ENCODE measurements around the gene SYNC. TPM values are rescaled to one million over a fixed set of nuclear protein-coding genes. Genes with fewer than 3 reads are reported as not detected.
"Not testable (repeated sequence)": the region's sequence is repeated elsewhere in the genome, so short reads cannot be mapped to it uniquely, and the experiment has no call there.

The SYNC gene
- total RNA-seq, 1 donor from 2014 or later: 1.3 TPM

DNA sequence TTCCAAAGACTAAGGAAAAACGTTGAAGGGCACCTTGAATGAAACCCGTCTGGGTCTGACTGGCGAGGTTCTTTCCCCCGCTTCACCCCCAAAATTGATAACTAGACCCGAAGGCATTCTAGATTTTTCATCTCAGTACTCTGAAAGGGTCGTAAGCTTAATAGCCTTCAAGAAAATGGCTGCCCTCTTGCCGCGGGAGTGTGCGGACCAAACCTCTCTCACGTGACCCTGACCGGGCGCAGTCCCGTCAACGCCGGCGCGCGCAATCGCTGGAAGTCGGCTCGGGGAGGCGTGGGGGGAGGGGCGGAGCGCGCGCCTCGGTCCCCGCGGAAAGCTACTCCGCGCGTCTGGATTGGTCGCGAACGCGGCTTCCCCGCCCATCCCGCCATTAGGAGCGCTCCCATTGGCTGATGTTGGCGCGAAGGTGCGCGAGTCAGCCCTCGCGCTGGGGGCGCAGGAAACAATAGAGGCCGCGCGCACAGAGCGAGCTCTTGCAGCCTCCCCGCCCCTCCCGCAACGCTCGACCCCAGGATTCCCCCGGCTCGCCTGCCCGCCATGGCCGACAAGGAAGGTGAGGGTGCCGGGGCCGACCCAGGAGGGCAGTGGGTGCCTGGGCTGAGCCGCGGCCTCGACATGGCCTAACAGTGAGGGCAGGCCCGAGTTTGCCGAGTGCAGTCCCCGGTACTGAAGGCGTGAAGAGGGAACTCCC lies 51.7 kb downstream of the SYNC start, which contains the start of gene RBBP4:
TSS of gene RBBP4 (plus strand) at position 457 of the 709 bp plus-strand sequence. CDS start at position 556, 99 bp downstream.
- H3K27ac Mint-ChIP-seq: peak within 1 kb of the TSS; percentile 100
- no peaks in the 10 kb centered on the region for H3K27me3 Mint-ChIP-seq
- TF ChIP-seq, protein P1, sequence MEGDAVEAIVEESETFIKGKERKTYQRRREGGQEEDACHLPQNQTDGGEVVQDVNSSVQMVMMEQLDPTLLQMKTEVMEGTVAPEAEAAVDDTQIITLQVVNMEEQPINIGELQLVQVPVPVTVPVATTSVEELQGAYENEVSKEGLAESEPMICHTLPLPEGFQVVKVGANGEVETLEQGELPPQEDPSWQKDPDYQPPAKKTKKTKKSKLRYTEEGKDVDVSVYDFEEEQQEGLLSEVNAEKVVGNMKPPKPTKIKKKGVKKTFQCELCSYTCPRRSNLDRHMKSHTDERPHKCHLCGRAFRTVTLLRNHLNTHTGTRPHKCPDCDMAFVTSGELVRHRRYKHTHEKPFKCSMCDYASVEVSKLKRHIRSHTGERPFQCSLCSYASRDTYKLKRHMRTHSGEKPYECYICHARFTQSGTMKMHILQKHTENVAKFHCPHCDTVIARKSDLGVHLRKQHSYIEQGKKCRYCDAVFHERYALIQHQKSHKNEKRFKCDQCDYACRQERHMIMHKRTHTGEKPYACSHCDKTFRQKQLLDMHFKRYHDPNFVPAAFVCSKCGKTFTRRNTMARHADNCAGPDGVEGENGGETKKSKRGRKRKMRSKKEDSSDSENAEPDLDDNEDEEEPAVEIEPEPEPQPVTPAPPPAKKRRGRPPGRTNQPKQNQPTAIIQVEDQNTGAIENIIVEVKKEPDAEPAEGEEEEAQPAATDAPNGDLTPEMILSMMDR (conservative IDR thresholded peaks at IDR 0.05): no peak
- H3K9me3 Mint-ChIP-seq: no peaks in the 10 kb centered on the region
- DNase-seq (ENCODE audit: extremely low spot score, unreplicated experiment): peak; percentile 100
- H3K4me3 Mint-ChIP-seq: peak within 1 kb of the TSS; percentile 94
- H3K4me1 Mint-ChIP-seq (ENCODE audit: unreplicated experiment): peaks cover 33% of the 10 kb centered on the region
- peaks cover 30% of the 10 kb centered on the region for H3K36me3 Mint-ChIP-seq

DNA sequence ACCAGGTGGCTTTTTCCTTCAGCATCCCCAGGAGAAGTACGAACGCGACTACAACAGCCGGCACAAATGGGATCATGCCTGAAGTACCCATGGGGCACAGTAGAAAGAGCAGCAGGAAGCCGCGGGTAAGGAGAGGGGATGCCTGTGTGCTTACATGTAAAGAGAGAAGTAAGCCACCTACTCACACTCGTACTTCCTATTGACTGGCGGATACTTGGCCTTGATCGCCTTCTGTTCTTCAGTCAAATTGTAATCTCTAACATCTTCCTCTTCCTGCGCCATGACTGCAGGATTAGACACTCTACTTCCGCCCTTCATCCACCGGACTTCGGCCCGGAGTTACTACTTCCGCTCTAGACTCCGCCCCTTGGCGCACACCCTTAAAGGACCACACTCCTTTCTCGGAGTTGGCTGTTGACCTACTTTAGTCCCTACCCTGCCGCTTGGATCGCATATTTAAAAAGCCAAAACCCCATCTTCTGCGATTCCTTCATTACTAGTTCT lies 52.3 kb downstream of the SYNC start, which contains the start of gene ZBTB8OS:
TSS of gene ZBTB8OS (minus strand) at position 303 of the 504 bp plus-strand sequence. CDS start at position 282, 21 bp downstream.
- TF ChIP-seq, protein P1 (conservative IDR thresholded peaks at IDR 0.05): no peak
- Mint-ChIP-seq H3K4me1 (ENCODE audit: unreplicated experiment) (peaks cover 27% of the 10 kb centered on the region), H3K9me3 (no peaks in the 10 kb centered on the region), H3K36me3 (peaks cover 26% of the 10 kb centered on the region), H3K4me3 (peak within 1 kb of the TSS; percentile 94), H3K27ac (peak within 1 kb of the TSS; percentile 100), H3K27me3 (no peaks in the 10 kb centered on the region)
- DNase-seq (ENCODE audit: extremely low spot score, unreplicated experiment): peak; percentile 81

DNA sequence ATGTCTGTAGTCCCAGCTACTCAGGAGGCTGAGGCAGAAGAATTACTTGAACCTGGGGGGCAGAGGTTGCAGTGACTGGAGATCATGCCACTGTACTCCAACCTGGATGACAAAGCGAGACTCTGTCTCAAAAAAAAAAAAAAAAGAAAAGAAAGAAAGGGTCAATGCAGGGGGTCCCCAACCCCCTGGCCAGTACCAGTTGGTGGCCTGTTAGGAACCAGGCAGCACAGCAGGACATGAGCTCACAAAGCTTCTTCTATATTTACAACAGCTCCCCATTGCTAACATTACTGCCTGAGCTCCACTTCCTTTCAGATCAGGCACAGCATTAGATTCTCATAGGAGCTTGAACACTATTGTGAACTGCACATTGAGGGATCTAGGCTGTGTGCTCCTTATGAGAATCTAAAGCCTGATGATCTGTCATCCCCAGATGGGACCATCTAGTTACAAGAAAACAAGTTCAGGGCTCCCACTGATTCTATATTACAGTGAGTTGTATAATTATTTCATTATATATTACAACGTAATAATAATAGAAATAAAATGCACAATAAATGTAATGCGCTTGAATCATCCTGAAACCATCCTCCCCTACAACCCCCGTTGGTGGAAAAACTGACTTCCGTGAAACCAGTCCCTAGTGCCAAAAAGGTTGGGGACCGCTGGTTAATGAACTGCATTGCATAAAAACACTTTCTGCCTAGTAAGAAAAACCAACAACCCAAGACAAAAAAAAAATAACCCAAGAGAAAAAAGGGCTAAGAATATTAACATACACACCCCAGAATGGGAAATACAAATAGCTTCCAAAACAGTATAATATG lies 55.0 kb downstream of the SYNC start:
- Mint-ChIP-seq H3K27ac (no peak overlapping the region), H3K9me3 (no peaks in the 10 kb centered on the region), H3K27me3 (no peaks in the 10 kb centered on the region), H3K36me3 (peaks cover 14% of the 10 kb centered on the region), H3K4me1 (ENCODE audit: unreplicated experiment) (peaks cover 20% of the 10 kb centered on the region), H3K4me3 (peak overlapping the region; percentile 86)
- TF ChIP-seq, protein P1 (conservative IDR thresholded peaks at IDR 0.05): no peak
- no peak for DNase-seq (ENCODE audit: extremely low spot score, unreplicated experiment)

DNA sequence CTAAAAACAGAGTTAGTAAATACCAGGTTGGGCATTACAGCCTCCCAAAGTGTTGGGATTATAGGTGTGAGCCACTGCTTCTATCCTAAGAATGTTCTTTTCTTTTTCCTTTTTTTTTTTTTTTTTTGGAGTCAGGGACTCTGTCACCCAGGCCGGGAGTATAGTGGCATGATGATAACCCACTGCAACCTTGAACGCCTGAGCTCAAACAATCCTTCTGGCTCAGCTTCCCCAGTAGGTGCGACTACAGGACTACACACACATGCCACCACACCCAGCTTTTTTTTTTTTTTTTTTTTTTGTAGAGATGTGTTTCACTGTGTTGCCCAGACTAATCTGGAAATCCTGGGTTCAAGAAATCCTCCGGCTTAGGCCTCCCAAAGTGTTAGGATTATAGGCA lies 58.1 kb downstream of the SYNC start:
- H3K27ac Mint-ChIP-seq: peak overlapping the region; percentile 80
- no peaks in the 10 kb centered on the region for H3K9me3 Mint-ChIP-seq
- H3K27me3 Mint-ChIP-seq: no peaks in the 10 kb centered on the region
- TF ChIP-seq, protein P1 (conservative IDR thresholded peaks at IDR 0.05): no peak
- H3K4me1 Mint-ChIP-seq (ENCODE audit: unreplicated experiment): peaks cover 11% of the 10 kb centered on the region
- DNase-seq (ENCODE audit: extremely low spot score, unreplicated experiment): no peak
- peaks cover 6% of the 10 kb centered on the region for H3K36me3 Mint-ChIP-seq
- H3K4me3 Mint-ChIP-seq: no peak overlapping the region

DNA sequence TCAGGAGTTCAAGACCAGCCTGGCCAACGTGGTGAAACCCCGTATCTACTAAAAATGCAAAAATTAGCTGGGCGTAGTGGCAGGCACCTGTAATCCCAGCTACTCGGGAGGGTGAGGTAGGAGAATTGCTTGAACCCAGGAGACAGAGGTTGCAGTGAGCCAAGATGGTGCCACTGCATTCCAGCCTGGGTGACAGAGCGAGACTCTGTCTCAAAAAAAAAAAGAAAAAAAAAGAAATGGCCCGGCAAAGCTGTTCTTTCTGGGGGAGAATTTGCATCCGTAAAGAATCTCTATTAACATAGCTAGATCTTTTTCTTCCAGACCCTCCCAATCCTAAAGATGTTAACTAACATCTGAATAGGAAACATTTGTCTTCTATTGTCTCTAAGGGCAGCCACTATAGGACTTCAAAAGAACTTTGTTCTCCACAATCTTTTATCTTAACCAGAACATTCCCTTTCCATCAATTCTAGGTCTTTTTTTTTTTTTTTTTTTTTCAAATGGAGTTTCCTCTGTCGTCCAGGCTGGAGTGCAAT lies 60.2 kb downstream of the SYNC start:
- not testable (repeated sequence) for H3K4me3 Mint-ChIP-seq; H3K27ac Mint-ChIP-seq; H3K4me1 Mint-ChIP-seq (ENCODE audit: unreplicated experiment); DNase-seq (ENCODE audit: extremely low spot score, unreplicated experiment); H3K27me3 Mint-ChIP-seq; H3K36me3 Mint-ChIP-seq; H3K9me3 Mint-ChIP-seq
